H1 (cell line): ENCODE measurements around the gene PDE8A. TPM values are rescaled to one million over a fixed set of nuclear protein-coding genes. Genes with fewer than 3 reads are reported as not detected.

Experiments
- BCL11A ChIP-seq, 2 experiments: IDR thresholded peaks; one replicate each; pipeline ENCODE4 v1.6.1; 2011; ENCODE audit warnings: low read depth in 2 of 2, low read length in 2 of 2, mild to moderate bottlenecking in 2 of 2
- BRCA1 ChIP-seq: IDR thresholded peaks from 2 replicates; pipeline ENCODE4 v1.6.1; 2012; ENCODE audit warnings: low read depth, low read length, improper control_type of control experiment
- CHD7 ChIP-seq: fragments of 300-600 bp; sonication (generic); IDR thresholded peaks from 2 replicates; pipeline ENCODE4 v1.7.1; 2012; ENCODE audit warnings: low read length, moderate library complexity, mild to moderate bottlenecking, inconsistent platforms; ENCODE audit not compliant: insufficient replicate concordance
- EGR1 ChIP-seq: IDR thresholded peaks from 2 replicates; pipeline ENCODE4 v1.6.1; 2011; ENCODE audit warnings: low read depth, low read length, borderline replicate concordance
- RAD21 ChIP-seq, 2 experiments: IDR thresholded peaks in 1 of 2; conservative IDR thresholded peaks in 1 of 2; 2 replicates each; pipeline ENCODE4 v1.6.1; 2011; ENCODE audit warnings: low read depth in 2 of 2, low read length in 2 of 2, improper control_type of control experiment in 1 of 2, inconsistent platforms in 1 of 2, mild to moderate bottlenecking in 1 of 2, moderate library complexity in 1 of 2
- SAP30 ChIP-seq: fragments of 300-600 bp; sonication (generic); IDR thresholded peaks from 2 replicates; pipeline ENCODE4 v1.7.1; 2012; ENCODE audit warnings: low read length, moderate library complexity, mild to moderate bottlenecking, inconsistent platforms; ENCODE audit not compliant: insufficient read depth, insufficient replicate concordance
- SIN3A ChIP-seq, 2 experiments: IDR thresholded peaks in 1 of 2; conservative IDR thresholded peaks in 1 of 2; 2 replicates each; pipeline ENCODE4 v1.6.1; 2011 to 2012; ENCODE audit warnings: low read length in 2 of 2, improper control_type of control experiment in 1 of 2, low read depth in 1 of 2, mild to moderate bottlenecking in 1 of 2
- TAF7 ChIP-seq: optimal IDR thresholded peaks from 2 replicates; pipeline ENCODE3; 2011; ENCODE audit warnings: low read depth, mild to moderate bottlenecking, inconsistent platforms, low read length, moderate library complexity, borderline replicate concordance
- TBP ChIP-seq: IDR thresholded peaks from 2 replicates; pipeline ENCODE4 v1.6.1; 2011; ENCODE audit warnings: low read depth, low read length, improper control_type of control experiment
- TCF12 ChIP-seq: IDR thresholded peaks from 2 replicates; pipeline ENCODE4 v1.6.1; 2011; ENCODE audit warnings: low read depth, mild to moderate bottlenecking, low read length
- polyA plus RNA-seq, 7 experiments: library from polyadenylated mRNA; depleted of rRNA in 3 of 7; stranded (reverse) in 5 of 7; unstranded in 2 of 7; fragments of >200 nt in 5 of 7; fragments of 200-250 nt in 2 of 7; gene quantifications; 1 replicate in 5 of 7; 2 replicates in 1 of 7; 4 replicates in 1 of 7; pipeline versions ENCODE4 v1.2.1 to v1.2.3, GENCODE V29; 2011 to 2013; ENCODE audit warnings: missing spikeins in 2 of 7, mixed read lengths in 2 of 7
- total RNA-seq: library from RNA; stranded (reverse); fragmentation: NEBNext Ultra II Directional; extraction: Animal tissue kit (Norgen Biotek cat#: 25700); gene quantifications from 2 replicates; pipeline ENCODE4 v1.2.1, GENCODE V29; 2021

The PDE8A gene
- total and polyA plus RNA-seq, 2 of the 8 experiments (the other 6 are each of a cell fraction or from before 2014, with no cell fraction given) = 6.9 to 7.8 TPM

- TF ChIP-seq CHD7 (no peak), TCF12 (no peak), BRCA1 (no peak), RAD21 (IDR thresholded peaks at IDR 0.05 in 1 of 2, conservative IDR thresholded peaks at IDR 0.05 in 1 of 2; ENCODE audit: low read depth in 2 of 2, low read length in 2 of 2) (no peak), BCL11A (IDR thresholded peaks at IDR 0.05; ENCODE audit: low read depth in 2 of 2, low read length in 2 of 2) (no peak), EGR1 (no peak), TAF7 (no peak), SIN3A (conservative IDR thresholded peaks at IDR 0.05 in 1 of 2, IDR thresholded peaks at IDR 0.05 in 1 of 2; ENCODE audit: low read depth in 1 of 2, low read length in 2 of 2) (no peak), SAP30 (no peak), TBP (no peak)
Measured at GRCh38 chr15:84976746-84977345, 4.8 kb upstream of the PDE8A start (continued).
